SK-N-MC (cell line): ENCODE measurements around the gene PDXK.

Experiments used
- EZH2 ChIP-seq: fragments of 200-600 bp; sonication (generic); IDR thresholded peaks from one replicate; pipeline ENCODE4 v1.6.1; 2017; ENCODE audit warnings: antibody characterized with exemption
- POLR2AphosphoS5 ChIP-seq: IDR thresholded peaks from 2 replicates; pipeline ENCODE4 v1.6.1; 2012; ENCODE audit warnings: mild to moderate bottlenecking, low read depth, low read length, borderline replicate concordance

GRCh38 chr21:43681650-43682049, 37.3 kb upstream of the PDXK start:
- TF ChIP-seq POLR2AphosphoS5, result no peak
- TF ChIP-seq EZH2, result no peak
